DND-41 (cell line): ENCODE measurements around the gene UNC13B.

Experiments used
- ATAC-seq: fragments of 200-7000 bp; cut with Tn5 transposase; 3 replicates; pipeline ENCODE4 v1.9.1; 2021; ENCODE audit warnings: low read depth; ENCODE audit not compliant: insufficient read depth
- DNase-seq: peaks from one replicate; pipeline ENCODE4 v3.0.0-alpha.2; 2020
- H2AFZ ChIP-seq: 2 replicates; pipeline ENCODE4 v1.6.0; 2012; ENCODE audit warnings: low read depth, low read length
- H3K27ac ChIP-seq: 2 replicates; pipeline ENCODE4 v1.5.1; 2012; ENCODE audit warnings: low read length, inconsistent platforms
- H3K27me3 ChIP-seq: fragments of 200-600 bp; sonication (generic); 2 replicates; pipeline ENCODE4 v1.6.0; 2012; ENCODE audit warnings: low read length, mild to moderate bottlenecking, inconsistent platforms; ENCODE audit not compliant: insufficient read depth, poor library complexity
- H3K36me3 ChIP-seq: 2 replicates; pipeline ENCODE4 v1.5.1; 2012; ENCODE audit warnings: low read length, inconsistent platforms; ENCODE audit not compliant: insufficient read depth
- H3K4me1 ChIP-seq: 2 replicates; pipeline ENCODE4 v1.5.1; 2012; ENCODE audit warnings: mild to moderate bottlenecking, low read length; ENCODE audit not compliant: insufficient read depth
- H3K4me2 ChIP-seq: 2 replicates; pipeline ENCODE4 v1.6.0; 2012; ENCODE audit warnings: mild to moderate bottlenecking, moderate library complexity, low read length, inconsistent platforms; ENCODE audit not compliant: insufficient read depth
- H3K4me3 ChIP-seq, 2 experiments: fragments of 200-600 bp in 1 of 2; shearing (Covaris generic) in 1 of 2; 2 replicates each; pipeline ENCODE4 v1.5.1; 2012 to 2016; ENCODE audit warnings: inconsistent platforms in 2 of 2, low read length in 2 of 2, mild to moderate bottlenecking in 2 of 2, low read depth in 1 of 2, moderate library complexity in 1 of 2
- H3K79me2 ChIP-seq: 2 replicates; pipeline ENCODE4 v1.6.0; 2012; ENCODE audit warnings: low read length, inconsistent platforms; ENCODE audit not compliant: insufficient read depth
- H3K9ac ChIP-seq: 2 replicates; pipeline ENCODE4 v1.6.0; 2012; ENCODE audit warnings: low read depth, mild to moderate bottlenecking, inconsistent platforms, low read length, moderate library complexity
- H3K9me3 ChIP-seq: 2 replicates; pipeline ENCODE4 v1.5.1; 2012; ENCODE audit warnings: low read length, moderate library complexity, mild to moderate bottlenecking, inconsistent platforms; ENCODE audit not compliant: insufficient read depth, severe bottlenecking
- H4K20me1 ChIP-seq: 2 replicates; pipeline ENCODE4 v1.6.0; 2012; ENCODE audit warnings: low read length; ENCODE audit not compliant: insufficient read depth
- CTCF ChIP-seq: IDR thresholded peaks from 2 replicates; pipeline ENCODE4 v1.5.1; 2012; ENCODE audit warnings: borderline replicate concordance, low read length, moderate library complexity, mild to moderate bottlenecking; ENCODE audit not compliant: poor library complexity, severe bottlenecking; ENCODE audit errors: extremely low read depth
- EZH2 ChIP-seq: IDR thresholded peaks from 3 replicates; pipeline ENCODE4 v1.6.1; 2012; ENCODE audit warnings: borderline replicate concordance, low read depth, mild to moderate bottlenecking, moderate library complexity, low read length, inconsistent platforms; ENCODE audit not compliant: severe bottlenecking

The UNC13B gene

GRCh38 chr9:35293376-35293964 lies 131.7 kb downstream of the UNC13B start:
- Histone ChIP-seq H3K36me3 (no peaks in the 10 kb centered on the region), H2AFZ (no peak overlapping the region), H3K79me2 (no peaks in the 10 kb centered on the region), H4K20me1 (no peaks in the 10 kb centered on the region), H3K4me1 (no peaks in the 10 kb centered on the region), H3K4me2 (no peak overlapping the region), H3K4me3 (no peak overlapping the region), H3K27ac (no peak overlapping the region), H3K9me3 (no peaks in the 10 kb centered on the region), H3K9ac (no peak overlapping the region), H3K27me3 (peaks cover 2% of the 10 kb centered on the region)
- TF ChIP-seq EZH2 (no peak), CTCF (no peak)
- no peak for ATAC-seq
- DNase-seq: no peak

- H2AFZ ChIP-seq: no peak overlapping the region
- peaks cover 2% of the 10 kb centered on the region for H3K27me3 ChIP-seq
- no peak overlapping the region for H3K4me3 ChIP-seq
- no peaks in the 10 kb centered on the region for H3K9me3 ChIP-seq
- no peak overlapping the region for H3K27ac ChIP-seq
- no peak overlapping the region for H3K9ac ChIP-seq
- H3K4me2 ChIP-seq: no peak overlapping the region
- H4K20me1 ChIP-seq: no peaks in the 10 kb centered on the region
- H3K4me1 ChIP-seq: no peaks in the 10 kb centered on the region
- no peaks in the 10 kb centered on the region for H3K79me2 ChIP-seq
- no peak for ATAC-seq
- no peaks in the 10 kb centered on the region for H3K36me3 ChIP-seq
- DNase-seq: no peak
- no peak for TF ChIP-seq EZH2
- TF ChIP-seq CTCF: no peak
Observed at GRCh38 chr9:35294066-35294465, 132.3 kb downstream of the UNC13B start.

- ATAC-seq (no peak), DNase-seq (no peak)
- Histone ChIP-seq H2AFZ (no peak overlapping the region), H4K20me1 (no peaks in the 10 kb centered on the region), H3K4me1 (no peaks in the 10 kb centered on the region), H3K4me2 (no peak overlapping the region), H3K4me3 (no peak overlapping the region), H3K79me2 (no peaks in the 10 kb centered on the region), H3K27me3 (peaks cover 2% of the 10 kb centered on the region), H3K9me3 (no peaks in the 10 kb centered on the region), H3K36me3 (no peaks in the 10 kb centered on the region), H3K27ac (no peak overlapping the region), H3K9ac (no peak overlapping the region)
- TF ChIP-seq CTCF (no peak), EZH2 (no peak)
Observed at GRCh38 chr9:35294556-35294955, 132.7 kb downstream of the UNC13B start.
